ENCODE results near the gene DDX24. TPM values are rescaled to one million over a fixed set of nuclear protein-coding genes. Genes with fewer than 3 reads are reported as not detected.

Gene DDX24
- total and polyA plus RNA-seq, 2 of the 8 experiments (the other 6 are each of a cell fraction or from before 2014, with no cell fraction given): 89.0 to 201 TPM

- no peak for TF ChIP-seq ATF3 (IDR thresholded peaks at IDR 0.05; ENCODE audit: insufficient read depth, low read depth, low read length)
- no peak for TF ChIP-seq SUZ12 (IDR thresholded peaks at IDR 0.05; ENCODE audit: low read length)
- no peak for TF ChIP-seq GTF2F1 (IDR thresholded peaks at IDR 0.05; ENCODE audit: borderline replicate concordance, low read depth, low read length)
- TF ChIP-seq KDM1A (IDR thresholded peaks at IDR 0.05; ENCODE audit: borderline replicate concordance, low read length): no peak
- TF ChIP-seq POLR2AphosphoS5 (IDR thresholded peaks at IDR 0.05; ENCODE audit: low read depth, low read length): no peak
- TF ChIP-seq CEBPB (IDR thresholded peaks at IDR 0.05; ENCODE audit: low read depth, low read length): no peak
- TF ChIP-seq TAF1 (IDR thresholded peaks at IDR 0.05; ENCODE audit: low read depth, low read length): no peak
- TF ChIP-seq JUND (IDR thresholded peaks at IDR 0.05; ENCODE audit: low read length): no peak
- no peak for TF ChIP-seq BCL11A (IDR thresholded peaks at IDR 0.05; ENCODE audit: low read depth in 2 of 2, low read length in 2 of 2)
- TF ChIP-seq EGR1 (IDR thresholded peaks at IDR 0.05; ENCODE audit: borderline replicate concordance, low read depth, low read length): no peak
- TF ChIP-seq SRF (IDR thresholded peaks at IDR 0.05; ENCODE audit: low read depth, low read length): no peak
- no peak for TF ChIP-seq NANOG (IDR thresholded peaks at IDR 0.05; ENCODE audit: insufficient read depth, low read depth, low read length, poor library complexity, severe bottlenecking)
- TF ChIP-seq SIX5 (IDR thresholded peaks at IDR 0.05; ENCODE audit: low read depth, low read length): no peak
- Histone ChIP-seq H2AFZ (ENCODE audit: low read length) (no peak overlapping the region), H3K4me2 (ENCODE audit: insufficient read depth in 1 of 2, low read depth in 2 of 2, low read length in 2 of 2) (no peak overlapping the region), H3K18ac (ENCODE audit: extremely low read depth, low read length) (no peak overlapping the region), H4K8ac (ENCODE audit: extremely low read depth, insufficient read depth, low read length) (no peak overlapping the region), H3K14ac (ENCODE audit: insufficient read length) (no peak overlapping the region), H3K23ac (ENCODE audit: insufficient read length) (no peak overlapping the region), H3K9me3 (ENCODE audit: insufficient read depth in 2 of 2, low read depth in 1 of 2, low read length in 1 of 2) (0 out of 4 replicates have a peak, but pooled peaks cover 0 to 7% of the 10 kb centered on the region in 2 experiments), H2AK5ac (ENCODE audit: low read depth, low read length) (no peak overlapping the region), H3K79me2 (ENCODE audit: control insufficient read depth in 1 of 2, insufficient read depth in 2 of 2, low read length in 2 of 2) (peaks cover 24 to 97% of the 10 kb centered on the region in 2 experiments), H4K20me1 (replicated peaks in 1 of 2; ENCODE audit: control insufficient read depth in 1 of 2, insufficient read depth in 2 of 2, low read length in 2 of 2) (peaks cover 10 to 11% of the 10 kb centered on the region in 2 experiments), H3K4ac (replicated peaks; ENCODE audit: insufficient read length, low read depth, low read length) (no peak overlapping the region), H3K36me3 (ENCODE audit: control insufficient read depth in 2 of 4, insufficient read depth in 4 of 4, low read length in 3 of 4) (peaks cover 7 to 37% (median 15%) of the 10 kb centered on the region in 4 experiments), H3K9ac (replicated peaks in 1 of 4; ENCODE audit: extremely low read depth in 1 of 4, low read depth in 3 of 4, low read length in 3 of 4) (no peak overlapping the region), H4K91ac (replicated peaks; ENCODE audit: insufficient read length, low read length) (no peak overlapping the region), H3K79me1 (ENCODE audit: low read depth, low read length) (peaks cover 6% of the 10 kb centered on the region; the same call in 1 of the 2 replicates), H3K56ac (replicated peaks; ENCODE audit: insufficient read length, low read depth, low read length) (no peak overlapping the region), H3K23me2 (ENCODE audit: low read depth, low read length) (no peaks in the 10 kb centered on the region), H3K4me1 (replicated peaks in 1 of 4; ENCODE audit: control insufficient read depth in 3 of 4, insufficient read depth in 4 of 4, low read length in 3 of 4) (0 out of 7 replicates have a peak, but pooled peaks cover 0 to under 1% (median 0%) of the 10 kb centered on the region in 4 experiments), H2BK12ac (ENCODE audit: low read depth, low read length) (no peak overlapping the region), H2BK20ac (ENCODE audit: low read length) (no peak overlapping the region), H3K4me3 (ENCODE audit: extremely low read depth in 1 of 4, insufficient read depth in 2 of 4, low read depth in 3 of 4, low read length in 4 of 4) (no peak overlapping the region), H2BK120ac (replicated peaks; ENCODE audit: low read depth, low read length) (no peak overlapping the region), H3K27me3 (replicated peaks in 1 of 4; ENCODE audit: control insufficient read depth in 3 of 4, extremely low read depth in 1 of 4, insufficient read depth in 3 of 4, low read length in 3 of 4) (no peaks in the 10 kb centered on the region), H3K27ac (ENCODE audit: low read depth, low read length) (no peak overlapping the region), H2BK15ac (ENCODE audit: low read length) (no peak overlapping the region), H2BK5ac (ENCODE audit: low read depth, low read length) (no peak overlapping the region), H4K5ac (ENCODE audit: insufficient read length, low read depth, low read length) (no peak overlapping the region)
- FAIRE-seq (no peak), DNase-seq (ENCODE audit: low read depth in 1 of 2, low spot score in 2 of 2) (no peak)
- ChIA-PET POLR2A (ENCODE audit: partially characterized antibody) (no interaction called here), CTCF (ENCODE audit: partially characterized antibody) (no interaction called here)
- 97% methylated on average over 3 of the region's 3 CpGs; no CpG with 5 or more reads in 1 of the 2 experiments for WGBS, 2 experiments (ENCODE audit: extremely low coverage in 1 of 2, insufficient coverage in 1 of 2, insufficient read length in 1 of 2, insufficient replicate concordance in 2 of 2, low coverage in 1 of 2, low lambda C conversion rate in 2 of 2, missing lambda C conversion rate in 1 of 2)
Measured at GRCh38 chr14:94074534-94074933, 6.5 kb downstream of the DDX24 start.
